ELR (cell line): Measurements from ENCODE around the gene BROX.
A peak's percentile ranks its signal among the peaks of the same experiment; 100 is the strongest.
"Not testable (repeated sequence)": the region's sequence is repeated elsewhere in the genome, so short reads cannot be mapped to it uniquely, and the experiment has no call there.

Experiments
- DNase-seq: peaks from one replicate; pipeline ENCODE4 v3.0.0-alpha.2; 2015; ENCODE audit warnings: low read depth

BROX gene, protein sequence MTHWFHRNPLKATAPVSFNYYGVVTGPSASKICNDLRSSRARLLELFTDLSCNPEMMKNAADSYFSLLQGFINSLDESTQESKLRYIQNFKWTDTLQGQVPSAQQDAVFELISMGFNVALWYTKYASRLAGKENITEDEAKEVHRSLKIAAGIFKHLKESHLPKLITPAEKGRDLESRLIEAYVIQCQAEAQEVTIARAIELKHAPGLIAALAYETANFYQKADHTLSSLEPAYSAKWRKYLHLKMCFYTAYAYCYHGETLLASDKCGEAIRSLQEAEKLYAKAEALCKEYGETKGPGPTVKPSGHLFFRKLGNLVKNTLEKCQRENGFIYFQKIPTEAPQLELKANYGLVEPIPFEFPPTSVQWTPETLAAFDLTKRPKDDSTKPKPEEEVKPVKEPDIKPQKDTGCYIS

DNA sequence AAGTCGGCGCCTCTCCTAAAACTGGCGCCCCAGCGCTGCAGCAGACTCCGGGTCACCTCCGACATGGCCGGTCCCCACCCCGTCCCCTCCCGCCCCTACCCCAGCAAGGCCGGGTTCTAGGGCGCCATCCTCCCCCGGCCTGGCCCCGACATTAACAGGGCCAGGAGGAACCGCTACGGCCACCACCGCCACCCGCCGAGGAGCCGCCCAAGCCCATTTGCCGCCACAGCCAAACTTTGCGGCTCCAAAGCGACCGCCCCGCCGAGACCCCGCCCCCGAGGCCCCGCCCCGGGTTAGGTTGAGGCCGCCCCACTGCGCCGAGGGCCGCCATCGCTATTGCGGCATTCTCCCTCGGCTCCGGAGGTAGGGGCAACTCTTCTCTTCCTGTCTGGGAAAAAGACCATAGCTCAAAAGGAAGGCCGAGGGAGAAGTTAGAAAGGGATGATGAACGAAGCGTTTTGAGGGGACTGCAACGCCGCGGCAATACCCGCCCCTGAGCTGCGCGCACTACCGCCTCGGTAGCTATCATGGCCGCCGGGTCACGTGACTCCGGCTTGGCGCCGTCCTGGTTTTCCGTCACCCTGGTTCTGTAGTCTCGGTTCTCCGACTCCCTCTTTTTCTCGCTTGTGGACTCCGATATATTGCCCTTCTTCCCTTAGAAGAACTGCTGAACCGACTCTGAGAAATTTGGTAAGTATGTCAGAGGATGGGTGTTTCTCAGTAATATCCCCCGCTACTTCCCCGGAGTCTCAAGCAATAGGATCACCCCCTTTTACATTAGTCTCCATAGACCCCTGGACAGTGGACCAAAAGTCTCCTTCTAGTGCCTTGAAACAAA is at the start of gene BROX, which contains the start of gene AIDA:
TSS of gene BROX (plus strand) at position 312 of the 838 bp plus-strand sequence. CDS start 3,136 bp downstream, outside the sequence.
TSS of gene AIDA (minus strand) at position 239 of the 838 bp plus-strand sequence. CDS start at position 65, 174 bp downstream.
- peak; percentile 87 for DNase-seq

DNA sequence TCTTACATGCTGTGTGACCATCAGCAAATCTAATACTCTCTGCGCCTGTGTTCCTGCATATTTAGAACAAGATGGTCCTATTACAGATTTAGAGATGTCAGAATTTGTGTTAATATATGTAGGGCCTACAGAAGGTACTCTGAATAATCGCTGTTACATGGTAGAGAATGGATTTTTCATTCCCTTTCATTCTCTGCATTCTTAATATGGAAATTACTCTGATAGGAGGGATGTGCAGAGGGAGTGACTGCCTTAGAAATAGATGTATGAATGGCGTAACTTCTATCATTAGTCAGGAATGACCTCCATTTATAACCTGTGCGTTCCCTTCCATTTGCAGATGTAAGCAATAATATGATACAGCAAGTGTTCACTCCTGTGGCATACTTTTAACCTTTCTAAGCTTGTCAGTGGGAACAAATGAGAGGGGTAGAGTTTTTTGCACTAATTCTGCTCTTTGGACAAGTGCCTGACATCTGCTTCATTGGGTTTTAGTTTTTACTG is 48.9 kb upstream of the BROX start:
- no peak for DNase-seq

DNA sequence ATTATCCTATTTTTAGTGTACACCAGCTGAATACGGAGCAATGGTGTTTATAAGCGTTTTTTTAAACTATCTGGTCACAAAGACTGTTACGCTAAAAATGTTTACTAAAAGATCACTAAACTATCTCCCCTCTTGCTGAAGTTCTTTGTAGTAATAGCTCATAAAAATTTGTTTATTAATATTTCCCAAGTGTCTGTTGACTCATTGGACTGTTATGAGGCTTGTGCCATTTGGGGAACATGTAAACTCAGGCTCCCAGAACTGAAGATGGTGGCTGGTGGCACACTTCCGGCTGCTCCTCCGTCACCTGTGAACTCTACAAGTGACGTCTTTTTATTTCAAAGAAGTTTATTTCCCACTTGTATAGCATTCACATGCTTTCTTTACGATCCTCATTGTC is 46.4 kb upstream of the BROX start:
- DNase-seq: peak; percentile 58

DNA sequence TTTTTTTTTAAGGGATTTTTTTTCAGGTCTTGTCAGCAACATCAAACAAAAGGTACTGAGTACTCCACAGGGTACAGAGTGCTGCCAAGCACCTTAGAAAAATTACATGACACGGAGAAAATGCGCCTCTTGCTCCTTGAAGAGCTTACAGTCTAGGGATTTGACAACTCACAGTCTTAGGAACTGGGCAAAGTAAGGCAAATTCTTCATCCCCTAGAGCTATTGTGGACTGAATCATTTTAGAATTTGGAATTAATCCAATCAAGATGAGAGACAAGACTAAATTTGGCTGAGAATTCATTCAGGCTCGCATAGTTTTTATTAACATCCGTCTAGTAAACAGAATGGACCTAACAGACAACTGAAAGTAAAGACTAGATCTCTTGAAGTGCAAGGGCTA is 44.2 kb upstream of the BROX start:
- DNase-seq: not testable (repeated sequence)

DNA sequence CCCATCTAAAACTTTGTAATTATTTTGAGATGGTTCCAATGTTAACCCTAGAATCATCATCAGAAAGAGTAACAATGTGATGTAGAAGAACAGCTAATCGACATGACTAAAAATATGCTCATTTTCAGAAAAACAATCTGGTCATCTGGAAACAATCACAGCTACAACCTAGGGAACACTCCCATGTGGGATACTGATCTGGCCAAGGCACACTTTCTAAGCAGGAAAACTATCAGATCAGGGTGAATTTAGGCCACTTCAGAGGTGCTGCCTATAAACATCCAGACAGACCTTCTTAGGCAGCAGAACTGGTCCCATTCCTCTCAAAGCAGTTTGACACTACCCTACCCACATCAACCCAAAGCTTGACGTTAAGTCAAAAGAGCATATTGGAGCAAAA is 43.3 kb upstream of the BROX start:
- not testable (repeated sequence) for DNase-seq

DNA sequence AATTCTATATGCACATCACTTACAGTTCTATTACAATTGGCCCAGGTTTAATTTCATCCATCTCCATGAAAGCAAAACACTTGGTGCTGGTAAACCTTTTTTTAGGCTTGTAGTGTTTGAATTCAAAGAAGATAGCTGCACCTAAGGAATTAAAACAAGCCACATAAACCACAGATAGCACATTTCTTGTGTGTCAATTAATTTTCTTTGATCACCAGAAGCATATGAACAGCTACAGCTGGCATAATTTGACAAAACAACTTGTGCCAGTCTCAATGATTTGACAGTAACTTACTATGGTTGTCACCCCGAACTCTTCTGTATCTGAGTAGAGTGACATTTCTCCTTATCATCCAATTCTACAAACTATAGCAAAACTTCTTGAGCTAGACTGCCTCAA is 42.3 kb upstream of the BROX start:
- no peak for DNase-seq

DNA sequence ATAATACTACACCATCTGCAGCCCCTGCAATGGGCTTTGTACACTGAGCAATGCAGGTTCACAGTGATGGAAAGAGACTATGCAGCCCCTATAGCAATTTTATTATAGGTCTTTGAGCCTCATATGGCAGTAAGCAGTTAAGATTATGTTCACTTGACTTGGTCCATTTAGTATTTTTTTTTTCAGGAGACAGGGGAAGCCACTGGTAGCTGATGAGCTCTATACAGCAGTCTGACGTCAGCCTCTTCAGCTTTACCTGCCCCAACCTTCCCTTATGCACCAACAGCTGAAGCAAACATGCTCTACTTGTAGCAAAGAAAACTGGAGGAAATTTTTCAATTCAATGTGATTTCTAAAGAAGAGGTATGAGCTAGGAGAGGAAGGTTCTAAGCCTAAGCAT is 32.3 kb upstream of the BROX start:
- DNase-seq: no peak

DNA sequence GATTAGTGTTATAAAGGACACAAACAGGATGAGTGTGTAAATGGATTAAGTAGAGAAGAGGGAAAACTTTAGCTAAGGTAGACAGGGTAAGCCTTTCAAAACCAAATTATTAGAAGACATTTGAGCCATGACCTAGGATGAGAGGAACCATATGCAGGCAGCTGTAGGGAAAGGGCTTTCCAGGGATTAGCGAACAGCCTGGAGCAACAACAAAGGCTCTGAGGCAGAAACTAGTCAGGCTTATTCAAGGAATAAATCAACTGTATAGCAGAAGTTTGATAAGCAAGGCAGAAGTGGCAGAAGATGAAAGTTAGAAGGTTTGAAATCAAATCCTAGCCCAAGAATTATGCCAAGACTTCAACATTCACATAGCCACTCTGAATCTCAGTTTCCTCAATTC is 21.3 kb upstream of the BROX start:
- no peak for DNase-seq

DNA sequence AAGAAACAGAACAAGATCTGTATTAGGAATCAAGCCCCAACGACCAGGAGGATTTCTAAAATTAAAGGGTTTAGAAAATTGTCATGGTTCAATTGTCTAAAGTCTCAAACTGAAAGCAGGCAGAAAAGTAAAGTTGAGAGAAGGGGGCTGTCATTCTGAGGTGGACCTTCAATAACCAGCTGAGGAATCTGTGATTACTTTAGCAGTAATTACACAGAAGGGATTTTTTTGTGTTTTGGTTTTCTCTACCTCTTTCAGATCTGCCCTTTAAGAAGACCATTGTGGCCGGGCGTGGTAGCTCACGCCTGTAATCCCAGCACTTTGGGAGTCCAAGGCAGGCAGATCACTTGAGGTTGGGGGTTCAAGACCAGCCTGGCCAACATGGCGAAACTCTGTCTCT is 17.4 kb upstream of the BROX start:
- DNase-seq: no peak

DNA sequence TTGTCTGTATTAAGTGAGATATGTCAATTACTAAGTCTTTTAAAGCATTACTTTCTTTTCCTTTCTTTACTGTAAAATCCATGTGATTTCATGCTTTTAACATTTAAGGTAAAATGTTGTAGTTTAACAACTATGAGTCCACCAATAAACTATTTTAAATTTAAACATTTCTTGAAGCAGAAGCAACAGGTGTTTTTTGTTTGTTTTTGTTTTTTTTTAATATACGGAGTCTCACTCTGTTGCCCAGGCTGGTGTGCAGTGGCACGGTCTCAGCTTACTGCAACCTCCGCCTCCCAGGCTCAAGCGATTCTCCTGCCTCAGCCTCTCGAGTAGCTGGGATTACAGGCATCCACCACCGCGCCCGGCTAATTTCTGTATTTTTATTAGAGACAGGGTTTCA is 15.6 kb upstream of the BROX start:
- no peak for DNase-seq

DNA sequence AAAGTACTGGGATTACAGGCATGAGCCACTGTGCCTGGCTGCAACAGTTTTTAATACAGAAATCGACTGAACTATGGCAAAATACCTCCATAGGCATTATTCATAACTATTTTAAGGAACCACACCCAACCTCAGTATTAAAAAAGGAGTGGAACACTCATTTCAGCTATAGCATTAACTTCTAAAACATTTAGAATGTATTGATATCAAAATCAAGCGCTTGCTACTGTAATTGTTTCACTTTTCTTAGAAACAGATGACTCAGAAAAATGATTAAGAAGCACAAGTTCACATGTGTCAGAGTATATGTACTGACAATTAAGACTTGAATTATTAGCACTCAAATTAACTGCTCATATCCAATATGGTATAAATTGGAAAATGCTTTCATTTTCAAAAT is 15.2 kb upstream of the BROX start:
- DNase-seq: no peak

DNA sequence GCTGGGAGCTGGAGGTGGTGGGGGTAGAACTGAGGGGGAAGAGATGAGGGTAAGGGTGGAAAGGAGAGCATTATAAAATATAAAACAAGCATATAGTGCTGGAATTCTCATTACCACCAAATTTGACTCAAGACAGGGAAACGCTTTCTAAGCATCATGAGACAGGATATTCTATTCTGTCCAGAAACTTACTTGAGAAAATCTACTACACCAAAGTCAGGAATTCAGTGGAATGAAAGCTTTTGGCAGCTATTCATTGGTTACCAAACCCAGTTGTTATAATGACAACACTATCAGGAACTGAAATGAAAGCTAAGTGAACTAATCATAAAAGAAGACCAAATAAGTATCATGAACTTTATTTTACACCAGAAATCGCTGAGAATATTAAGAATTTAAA is 14.5 kb upstream of the BROX start:
- no peak for DNase-seq

DNA sequence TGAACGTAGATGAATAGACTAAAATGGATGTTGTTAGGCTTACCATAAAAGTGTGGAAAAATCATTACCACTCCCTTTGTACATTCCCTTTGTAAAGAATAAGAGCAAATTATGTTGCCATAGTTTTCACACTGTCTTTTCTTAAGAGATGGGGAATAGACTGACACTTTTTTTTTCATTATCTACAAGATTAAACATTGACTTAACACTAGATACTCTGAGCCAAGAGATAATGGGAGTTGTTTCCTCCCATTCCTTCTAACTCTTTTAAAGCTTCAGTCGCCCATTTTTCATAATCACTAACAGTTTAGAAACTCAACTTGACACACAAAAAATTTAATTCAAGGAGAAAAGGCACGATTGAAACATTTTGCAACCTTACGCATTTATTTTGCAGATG is 10.2 kb upstream of the BROX start:
- DNase-seq: no peak

DNA sequence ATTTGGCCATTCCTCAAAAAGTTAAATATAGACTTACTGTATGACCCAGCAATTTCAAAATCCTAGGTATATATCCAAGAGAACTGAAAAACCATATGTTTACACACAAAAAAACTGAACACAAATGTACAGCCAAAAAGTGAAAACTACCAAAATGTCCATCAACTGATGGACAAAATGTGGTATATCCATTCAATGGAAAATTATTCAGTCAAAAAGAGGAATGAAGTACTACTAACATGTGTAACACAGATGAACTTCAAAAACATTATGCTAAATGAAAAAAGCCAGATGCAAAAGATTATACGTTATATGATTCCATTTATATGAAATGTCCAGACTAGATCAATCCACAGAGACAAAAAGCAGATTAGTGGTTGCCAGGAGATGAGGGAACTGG is 8.1 kb upstream of the BROX start:
- DNase-seq: no peak

DNA sequence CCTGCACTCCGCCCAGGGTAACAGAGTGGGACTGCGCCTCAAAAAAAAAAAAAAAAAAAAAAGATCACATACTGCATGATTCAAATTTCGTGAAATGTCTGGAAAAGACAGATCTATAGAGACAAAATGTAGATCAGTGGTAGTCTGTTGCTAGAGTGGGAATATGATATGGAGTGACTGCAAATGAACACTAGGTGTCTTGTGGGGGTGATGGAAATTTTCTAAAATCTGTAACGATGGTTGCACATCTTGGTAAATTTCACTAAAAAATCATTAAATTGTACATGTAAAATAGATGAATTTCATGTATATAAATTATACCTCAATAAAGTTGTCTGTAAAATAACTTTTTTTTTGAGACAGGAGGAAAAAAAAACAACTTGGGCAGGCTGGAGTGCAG is 5.5 kb upstream of the BROX start:
- no peak for DNase-seq

DNA sequence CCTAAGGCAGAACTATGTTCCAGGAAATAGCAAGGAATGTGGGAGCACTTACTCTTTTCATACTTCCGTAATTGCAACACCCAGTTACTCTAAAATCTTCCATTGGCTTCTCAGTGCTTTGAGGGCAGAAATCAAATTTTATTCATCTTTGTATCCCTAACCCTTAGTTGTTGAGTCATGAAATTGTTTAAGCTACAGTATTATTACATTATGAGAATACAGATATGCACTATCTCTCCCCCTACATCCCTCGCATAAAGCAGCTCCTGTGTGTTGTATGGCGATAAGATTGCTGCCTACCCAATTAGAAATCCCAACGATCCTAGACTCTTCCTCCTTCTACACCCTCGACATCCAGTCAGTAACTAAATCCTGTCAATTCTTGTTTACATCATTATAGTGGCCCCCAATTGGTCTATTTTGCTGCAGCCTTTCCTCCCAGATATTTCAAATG is 2.6 kb upstream of the BROX start:
- peak; percentile 2 for DNase-seq

DNA sequence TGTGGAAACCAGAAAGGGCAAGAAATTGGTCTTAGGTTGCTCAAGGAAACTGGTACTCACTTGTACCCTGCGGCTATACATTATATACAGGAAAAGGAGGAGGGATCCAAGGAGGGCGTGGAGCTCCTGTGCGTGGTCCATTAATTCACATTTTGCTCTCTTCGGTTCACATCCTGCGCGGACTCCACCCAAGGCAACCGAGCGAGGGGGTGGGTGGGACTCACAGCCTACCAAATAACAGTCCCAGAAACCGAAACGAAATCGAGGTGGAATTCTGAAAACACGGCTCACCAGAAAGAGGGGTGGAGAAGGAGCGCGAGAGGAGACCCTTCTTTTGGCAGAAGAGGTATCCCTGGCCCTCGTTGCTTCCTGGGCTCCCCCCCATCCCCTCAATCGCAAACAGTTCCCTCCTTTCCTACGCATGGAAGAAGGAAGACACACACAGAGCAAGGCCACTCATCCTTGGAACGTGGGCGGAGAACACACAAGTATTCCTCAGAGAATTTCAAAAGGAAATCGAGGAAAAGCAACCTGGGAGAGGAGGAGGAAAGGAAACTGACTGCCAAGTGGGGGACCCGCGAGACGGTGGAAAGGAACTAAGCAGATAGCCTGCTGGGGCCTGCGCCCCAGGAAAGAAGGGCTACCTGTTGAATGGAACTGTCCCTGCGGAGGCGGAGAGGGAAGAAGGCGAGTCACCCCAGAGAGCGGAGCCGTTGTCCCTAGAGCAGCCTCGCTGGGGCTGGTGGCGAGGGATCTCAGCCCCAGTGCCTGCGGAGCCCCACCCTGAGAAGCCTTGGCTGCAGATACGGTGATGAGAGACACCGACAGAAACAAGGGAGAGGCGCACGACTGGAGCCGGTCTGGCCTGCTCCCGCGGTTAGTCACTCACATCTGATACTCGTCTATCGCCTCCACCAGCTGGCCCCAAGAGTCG is 778 bp upstream of the BROX start:
- peak; percentile 93 for DNase-seq

DNA sequence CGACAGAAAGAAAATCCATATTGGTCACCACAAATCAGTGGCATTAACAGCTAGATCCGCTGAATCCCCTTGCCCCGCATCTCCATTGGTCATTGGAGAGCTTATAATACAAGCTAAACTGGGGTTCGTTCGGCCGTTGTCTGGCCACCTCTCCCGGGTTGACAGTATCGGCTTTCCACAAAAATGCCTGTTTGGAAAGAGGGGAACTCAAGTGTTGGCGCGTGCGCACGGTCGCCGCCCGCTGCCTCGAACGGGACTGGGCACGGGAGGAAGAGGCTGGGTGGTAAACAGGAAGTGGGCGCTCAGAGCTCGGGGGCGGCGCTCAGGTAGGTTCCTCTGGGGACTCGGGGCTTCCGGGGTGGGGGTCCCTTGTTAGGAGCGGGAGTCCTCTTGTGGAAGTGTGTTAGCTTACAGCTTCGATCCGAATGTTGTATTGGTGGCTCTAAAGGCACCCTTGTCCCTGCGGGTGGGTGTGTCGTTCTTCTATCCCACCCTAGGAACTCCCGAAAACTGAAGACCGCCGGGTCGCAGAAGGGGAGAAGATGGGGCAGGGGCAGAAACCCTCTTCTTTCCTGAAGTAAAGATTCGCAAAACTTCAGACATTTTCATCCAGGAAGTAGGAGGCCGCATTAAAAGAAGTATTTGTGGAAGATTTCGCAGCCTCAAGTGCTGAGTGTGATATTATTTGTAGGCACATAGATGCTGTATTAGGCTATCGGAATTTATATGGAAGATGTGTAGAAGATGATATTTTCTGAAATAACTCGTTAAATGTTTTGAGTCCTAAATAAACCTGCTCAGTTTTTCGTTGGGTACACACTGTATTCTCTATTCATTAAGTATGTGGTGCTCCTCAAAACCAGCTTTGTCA is 962 bp downstream of the BROX start:
- peak; percentile 94 for DNase-seq

DNA sequence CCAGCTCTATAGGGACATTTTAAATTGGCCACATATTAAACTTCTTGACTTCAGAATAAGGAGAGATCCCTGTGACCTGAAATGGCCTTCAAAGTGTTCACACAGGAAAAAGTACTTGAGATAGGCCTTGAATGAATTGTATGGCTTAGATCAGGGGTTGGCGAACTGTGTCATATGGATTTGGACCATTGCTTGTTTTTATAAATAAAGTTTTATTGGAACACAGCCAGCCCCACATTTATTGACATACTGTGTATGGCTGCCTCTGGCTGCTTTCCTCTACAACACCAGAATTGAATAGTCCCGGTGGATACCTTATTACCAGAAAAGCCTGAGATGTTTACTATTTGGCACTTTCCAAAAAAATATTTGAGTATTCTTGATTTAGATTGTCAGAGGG is 4.0 kb downstream of the BROX start:
- DNase-seq: no peak

DNA sequence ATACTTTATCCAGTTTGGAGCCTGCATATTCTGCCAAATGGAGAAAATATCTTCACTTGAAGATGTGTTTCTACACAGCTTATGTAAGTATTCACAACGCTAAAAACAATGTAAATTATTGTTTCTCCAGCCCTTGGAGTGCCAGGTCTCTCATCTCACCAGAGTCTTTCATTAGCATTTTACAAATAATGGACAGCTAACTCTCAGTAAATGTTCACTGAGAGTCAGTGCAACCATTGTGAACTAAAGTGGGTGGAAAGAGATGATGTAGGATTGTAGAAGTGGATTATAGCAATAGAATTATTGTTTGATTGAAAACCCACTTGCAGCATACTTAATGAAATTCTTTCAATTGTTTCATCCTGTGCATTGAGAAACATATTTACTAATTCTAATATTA is 16.4 kb downstream of the BROX start:
- no peak for DNase-seq

DNA sequence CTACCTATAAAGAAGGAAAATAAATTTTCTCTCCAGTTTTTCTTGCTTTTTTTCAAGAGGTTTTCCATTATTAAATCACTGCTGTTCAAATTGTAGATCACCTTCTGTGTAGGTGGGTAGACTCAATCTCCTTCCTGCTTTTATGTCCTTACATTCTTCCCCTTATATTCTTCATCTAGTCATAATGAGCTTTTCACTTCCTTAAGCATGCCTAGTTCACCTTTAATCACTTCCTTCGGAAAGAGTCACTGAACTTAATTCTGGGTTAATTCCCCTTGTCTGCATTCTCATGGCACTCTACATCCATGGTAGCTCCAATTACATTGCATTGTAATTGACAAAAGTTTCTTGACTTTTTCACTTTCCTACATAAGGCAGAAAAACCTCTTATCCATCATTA is 18.5 kb downstream of the BROX start:
- no peak for DNase-seq
